GM21381 (cell line): Measurements from ENCODE around the gene ZCCHC24.
"Not testable (repeated sequence)": the region's sequence is repeated elsewhere in the genome, so short reads cannot be mapped to it uniquely, and the experiment has no call there.

Source experiments
- ATAC-seq: cut with Tn5 transposase; IDR thresholded peaks from one replicate; pipeline ENCODE4 v1.9.1; 2021; ENCODE audit warnings: mild to moderate bottlenecking, moderate library complexity; ENCODE audit not compliant: unreplicated experiment

The ZCCHC24 gene

GRCh38 chr10:79349072-79349491 is 96.3 kb downstream of the ZCCHC24 start:
- no peak for ATAC-seq

- no peak for ATAC-seq
Observed at GRCh38 chr10:79348640-79348988, 96.8 kb downstream of the ZCCHC24 start.

DNA sequence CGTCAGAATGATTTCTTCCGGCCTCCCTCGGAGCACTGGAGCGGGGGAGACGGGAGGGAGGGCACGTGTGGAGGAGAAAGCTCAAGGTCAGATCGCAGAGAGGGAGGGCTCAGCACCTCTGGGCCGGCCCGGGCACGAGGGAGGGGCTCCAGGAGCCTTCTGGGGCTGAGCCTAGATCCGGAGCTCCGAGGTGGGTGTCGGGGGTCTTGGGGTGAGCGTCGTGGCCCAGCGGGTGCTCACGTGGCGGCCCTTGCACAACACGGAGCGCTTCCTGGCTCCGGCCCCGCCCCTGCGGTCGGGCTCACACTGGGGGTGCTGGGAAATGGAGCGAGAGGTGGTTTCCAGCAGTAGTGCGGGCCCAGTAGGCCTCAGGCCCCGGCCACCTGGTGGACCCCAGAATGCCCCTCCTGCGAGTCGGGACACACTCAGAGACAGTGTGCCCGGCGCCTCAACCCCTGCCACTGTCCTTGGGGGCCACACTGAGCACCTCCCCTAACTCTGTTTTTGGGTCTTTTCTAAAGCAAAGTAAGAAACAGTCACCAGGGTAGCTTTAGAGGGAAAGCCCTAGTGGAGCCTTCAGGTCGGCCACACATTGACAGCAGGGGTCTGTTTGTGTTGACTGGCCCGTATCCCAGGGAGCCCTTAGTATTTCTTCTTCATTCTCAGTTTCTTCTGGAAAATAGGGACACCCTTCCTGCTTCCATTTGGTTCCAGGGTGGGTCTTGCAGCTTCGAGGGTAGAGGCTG is 97.4 kb downstream of the ZCCHC24 start:
- peak; percentile 69 for ATAC-seq

DNA sequence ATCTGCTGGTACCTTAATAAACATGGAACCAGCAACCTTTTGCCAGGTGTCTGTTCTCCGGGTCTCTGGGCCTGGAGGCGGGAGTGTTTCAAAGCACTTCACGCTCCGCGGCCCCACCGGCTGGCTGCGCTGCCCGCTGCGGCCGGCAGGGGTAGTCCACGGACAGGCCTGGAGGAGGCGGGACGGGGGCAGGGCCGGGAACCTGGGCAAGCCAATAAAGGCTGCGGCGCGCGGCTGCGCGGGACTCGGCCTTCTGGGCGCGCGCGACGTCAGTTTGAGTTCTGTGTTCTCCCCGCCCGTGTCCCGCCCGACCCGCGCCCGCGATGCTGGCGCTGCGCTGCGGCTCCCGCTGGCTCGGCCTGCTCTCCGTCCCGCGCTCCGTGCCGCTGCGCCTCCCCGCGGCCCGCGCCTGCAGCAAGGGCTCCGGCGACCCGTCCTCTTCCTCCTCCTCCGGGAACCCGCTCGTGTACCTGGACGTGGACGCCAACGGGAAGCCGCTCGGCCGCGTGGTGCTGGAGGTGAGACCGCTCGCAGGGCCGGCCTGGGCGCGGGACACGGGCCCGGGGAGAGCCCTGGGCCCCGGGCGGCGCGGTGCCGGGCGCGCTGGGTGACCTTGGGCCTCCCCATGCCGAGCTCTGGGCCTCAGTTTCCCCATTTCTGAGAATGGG is 98.1 kb downstream of the ZCCHC24 start, which contains the start of gene PPIF:
Gene PPIF (plus strand): TSS at position 244 of the 668 bp plus-strand sequence. CDS start 80 bp downstream, at position 324.
- peak; percentile 78 for ATAC-seq

GRCh38 chr10:79346388-79347225 is 98.8 kb downstream of the ZCCHC24 start:
- no peak for ATAC-seq

GRCh38 chr10:79346012-79346340 is 99.4 kb downstream of the ZCCHC24 start:
- no peak for ATAC-seq

- no peak for ATAC-seq
Observed at GRCh38 chr10:79345241-79346011, 100.0 kb downstream of the ZCCHC24 start.

DNA sequence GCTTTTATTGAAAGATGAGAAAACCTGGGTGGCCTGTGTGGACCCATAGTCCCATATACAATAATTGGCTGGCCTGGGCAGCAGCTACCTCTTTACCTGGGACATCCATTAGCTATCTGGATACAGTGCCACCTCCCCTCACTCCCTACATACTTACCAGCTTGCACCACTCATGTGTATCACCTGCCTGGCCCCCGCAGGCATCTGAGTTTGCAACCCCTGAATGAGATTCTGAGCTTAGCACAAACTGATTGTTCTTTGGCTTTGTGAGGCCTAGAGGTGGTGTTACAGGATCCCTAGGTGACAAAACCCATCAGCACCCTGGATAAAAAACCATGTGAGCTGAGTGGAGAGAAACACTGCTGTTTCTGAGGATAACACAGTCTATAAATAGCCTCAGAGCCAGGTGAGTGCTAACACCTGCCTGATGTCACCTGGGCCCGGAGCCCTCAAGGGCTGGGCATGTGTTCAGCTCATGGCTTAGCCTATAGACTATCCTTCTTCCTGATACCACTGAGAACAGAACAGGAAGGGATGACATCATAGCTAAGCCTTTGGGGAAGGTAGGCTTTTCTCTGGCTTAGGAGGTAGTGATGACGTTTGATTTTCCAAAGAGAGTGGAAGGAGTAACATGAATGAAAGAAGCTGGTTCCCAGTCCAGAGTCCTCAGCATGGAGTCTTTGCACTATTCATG is 100.8 kb downstream of the ZCCHC24 start:
- ATAC-seq: no peak

GRCh38 chr10:79342811-79343561 is 102.4 kb downstream of the ZCCHC24 start:
- ATAC-seq: no peak

DNA sequence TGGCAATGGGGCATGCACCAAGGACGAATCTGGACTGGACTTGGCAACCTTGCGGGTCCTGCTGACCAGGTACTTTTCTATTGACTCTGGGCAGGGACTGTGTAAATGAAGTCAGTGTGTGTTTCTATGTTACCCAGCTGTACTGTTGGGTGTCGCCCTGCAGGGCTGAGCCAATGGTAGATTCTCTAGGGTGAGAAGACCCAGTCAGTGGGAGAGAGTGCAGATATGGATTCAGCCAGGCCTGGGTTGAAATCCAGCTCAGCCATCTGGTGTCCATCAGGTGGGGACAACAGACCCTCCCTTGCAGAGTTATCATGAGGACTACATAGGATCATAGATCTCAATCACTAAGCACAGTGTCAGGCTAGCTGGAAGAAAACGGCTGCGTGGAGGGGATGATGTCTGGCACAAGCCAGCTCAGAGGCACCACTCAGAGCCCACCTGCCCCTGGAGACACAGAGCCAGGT is 103.1 kb downstream of the ZCCHC24 start:
- no peak for ATAC-seq

GRCh38 chr10:79340646-79341244 is 104.7 kb downstream of the ZCCHC24 start:
- ATAC-seq: no peak

GRCh38 chr10:79339266-79339665 is 106.2 kb downstream of the ZCCHC24 start:
- ATAC-seq: no peak

- ATAC-seq: not testable (repeated sequence)
Observed at GRCh38 chr10:79337783-79338469, 107.5 kb downstream of the ZCCHC24 start.

GRCh38 chr10:79336739-79337138 is 108.7 kb downstream of the ZCCHC24 start:
- no peak for ATAC-seq

DNA sequence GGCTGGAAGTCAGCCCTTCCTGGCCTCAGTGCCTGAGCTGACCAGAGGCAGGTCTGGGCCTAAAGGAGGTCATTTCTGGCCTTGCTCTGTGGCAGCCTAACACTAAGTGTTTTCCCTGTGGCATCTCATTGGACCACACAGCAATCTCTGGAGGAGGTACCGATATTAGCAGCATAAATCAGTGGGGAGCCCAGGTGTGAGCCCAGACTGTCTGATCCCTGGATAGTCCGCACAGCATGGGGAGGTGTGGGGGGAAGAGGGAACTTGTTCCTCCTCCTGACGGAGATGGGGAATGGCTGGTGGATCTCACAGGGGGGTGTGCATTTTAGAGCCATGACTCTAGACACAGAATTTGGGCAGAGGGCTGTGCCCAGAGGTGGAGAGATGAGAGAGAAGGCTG is 109.1 kb downstream of the ZCCHC24 start:
- ATAC-seq: no peak

GRCh38 chr10:79335470-79336235 is 109.8 kb downstream of the ZCCHC24 start:
- no peak for ATAC-seq

DNA sequence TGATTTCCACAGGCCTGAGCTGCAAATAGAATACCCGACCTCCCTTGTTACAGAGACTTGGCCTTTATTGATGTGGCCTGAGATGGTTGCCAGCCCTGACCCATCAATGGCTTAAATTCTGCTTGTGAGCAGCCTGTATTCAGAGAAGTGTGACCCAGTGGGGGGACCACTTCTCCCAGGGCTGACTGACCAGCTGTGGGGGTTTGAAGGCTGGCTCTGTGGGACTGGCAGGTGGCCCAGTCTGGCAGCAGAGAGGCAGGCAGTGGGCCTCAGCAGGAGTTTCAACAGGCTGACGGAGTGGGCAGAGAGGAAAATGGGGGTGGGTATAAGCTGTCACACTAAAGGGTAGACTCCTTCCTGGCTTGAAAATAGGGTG is 110.3 kb downstream of the ZCCHC24 start:
- no peak for ATAC-seq

GRCh38 chr10:79334573-79334972 is 110.9 kb downstream of the ZCCHC24 start:
- no peak for ATAC-seq
